HepG2 (cell line): ENCODE results near the gene SP5.

Experiments used
- DR1 ChIP-seq: sonication (generic); formaldehyde crosslinking; IDR thresholded peaks from 2 replicates; pipeline ENCODE4 v1.8.0; 2021; ENCODE audit warnings: mild to moderate bottlenecking, missing genetic modification reagents, inconsistent platforms
- FOSL1 ChIP-seq: sonication (generic); formaldehyde crosslinking; IDR thresholded peaks from 2 replicates; pipeline ENCODE4 v1.9.0; 2021; ENCODE audit warnings: missing genetic modification reagents, borderline replicate concordance
- MAZ ChIP-seq, 2 experiments: sonication (generic) in 1 of 2; formaldehyde crosslinking in 1 of 2; IDR thresholded peaks; 2 replicates each; pipeline versions ENCODE4 v1.5.0 to v1.6.1; 2012 to 2020; ENCODE audit warnings: low read depth in 2 of 2, mild to moderate bottlenecking in 2 of 2, borderline replicate concordance in 1 of 2, improper control_type of control experiment in 1 of 2, low read length in 1 of 2, missing genetic modification reagents in 1 of 2, moderate library complexity in 1 of 2
- ZBTB4 ChIP-seq: sonication (generic); formaldehyde crosslinking; IDR thresholded peaks from 2 replicates; pipeline ENCODE4 v1.4.0; 2020; ENCODE audit warnings: missing genetic modification reagents, mild to moderate bottlenecking, borderline replicate concordance

- TF ChIP-seq ZBTB4 (no peak), FOSL1 (CRISPR knock-in tag) (no peak), DR1 (CRISPR knock-in tag) (no peak), MAZ (IDR thresholded peaks at IDR 0.05; ENCODE audit: borderline replicate concordance, low read depth, low read length) (no peak), MAZ (CRISPR knock-in tag; IDR thresholded peaks at IDR 0.05; ENCODE audit: low read depth) (no peak)
These were observed 34.8 kb upstream of the SP5 start for GRCh38 chr2:170680172-170680941.
